ENCODE measurements around the gene GLTPD2. TPM values are rescaled to one million over a fixed set of nuclear protein-coding genes. Genes with fewer than 3 reads are reported as not detected.

Gene GLTPD2
- not detected for total RNA-seq

GRCh38 chr17:4788807-4789700, at the start of gene GLTPD2:
Gene GLTPD2, plus strand, starts transcription at chr17:4788964. Its CDS starts 48 bp downstream, at chr17:4789012.
- peaks cover 0 to 7% of the 10 kb centered on the region in 2 donors for H3K4me1 ChIP-seq
- peaks cover 0 to 7% of the 10 kb centered on the region in 2 donors for H3K27me3 ChIP-seq
- H3K9me3 ChIP-seq = no peaks in the 10 kb centered on the region
- intact Hi-C loops (cut with DNase I; ENCODE audit: low total_unique reads) = loop anchor here (5.0 kb wide), 1 partner anchor 103 kb away; no protein-coding TSS in a partner anchor
- peak within 1 kb of the TSS; percentile 91 to 97 for H3K27ac ChIP-seq
- TF ChIP-seq POLR2A (IDR thresholded peaks at IDR 0.05) = no peak
- TF ChIP-seq POLR2AphosphoS5 (IDR thresholded peaks at IDR 0.05) = no peak
- TF ChIP-seq CTCF (IDR thresholded peaks at IDR 0.05) = no peak
- peak within 1 kb of the TSS; percentile 63 to 92 (median 79) for H3K4me3 ChIP-seq
- no peak for DNase-seq (ENCODE audit: low spot score in 2 of 2)
- H3K36me3 ChIP-seq = no peaks in the 10 kb centered on the region

- TF ChIP-seq POLR2AphosphoS5 (IDR thresholded peaks at IDR 0.05) (peak in 2 of 3 donors; percentile 26 to 47), CTCF (IDR thresholded peaks at IDR 0.05) (no peak), POLR2A (IDR thresholded peaks at IDR 0.05) (no peak)
- Histone ChIP-seq H3K36me3 (no peaks in the 10 kb centered on the region), H3K27ac (peak within 1 kb of the TSS; percentile 88 to 89), H3K27me3 (no peaks in the 10 kb centered on the region), H3K9me3 (no peaks in the 10 kb centered on the region), H3K4me3 (peak within 1 kb of the TSS; percentile 87 to 91 (median 89)), H3K4me1 (no peaks in the 10 kb centered on the region)
- peak; percentile 59 to 63 for DNase-seq (ENCODE audit: low spot score in 2 of 2)
- intact Hi-C loops (cut with DNase I; ENCODE audit: low total_unique reads) = loop anchor here (10.0 kb wide), 1 partner anchor 145 kb away; no protein-coding TSS in a partner anchor
Observed at GRCh38 chr17:4739122-4740024, 49.4 kb upstream of the GLTPD2 start, which contains the start of the genes CXCL16 and ZMYND15. Gene CXCL16, minus strand, starts transcription at chr17:4739928. Its CDS starts 589 bp downstream, at chr17:4739339. Gene ZMYND15, plus strand, starts transcription at chr17:4739833. Its CDS starts 716 bp downstream, at chr17:4740549.

GRCh38 chr17:4740025-4740351, 48.8 kb upstream of the GLTPD2 start:
- Histone ChIP-seq H3K9me3 (no peaks in the 10 kb centered on the region), H3K4me3 (peak overlapping the region; percentile 87 to 91 (median 89)), H3K27ac (peak overlapping the region; percentile 88 to 89), H3K27me3 (no peaks in the 10 kb centered on the region), H3K36me3 (no peaks in the 10 kb centered on the region), H3K4me1 (no peaks in the 10 kb centered on the region)
- no peak for DNase-seq (ENCODE audit: low spot score in 2 of 2)
- intact Hi-C loops (cut with DNase I; ENCODE audit: low total_unique reads) = no loop called here
- TF ChIP-seq CTCF (IDR thresholded peaks at IDR 0.05) (no peak), POLR2AphosphoS5 (IDR thresholded peaks at IDR 0.05) (no peak), POLR2A (IDR thresholded peaks at IDR 0.05) (no peak)

GRCh38 chr17:4740584-4740983, 48.2 kb upstream of the GLTPD2 start:
- Histone ChIP-seq H3K27me3 (no peaks in the 10 kb centered on the region), H3K27ac (peak overlapping the region in 1 of 2 donors; percentile 89), H3K36me3 (no peaks in the 10 kb centered on the region), H3K9me3 (no peaks in the 10 kb centered on the region), H3K4me1 (no peaks in the 10 kb centered on the region), H3K4me3 (no peak overlapping the region)
- DNase-seq (ENCODE audit: low spot score in 2 of 2) = no peak
- intact Hi-C loops (cut with DNase I; ENCODE audit: low total_unique reads) = no loop called here
- TF ChIP-seq CTCF (IDR thresholded peaks at IDR 0.05) (no peak), POLR2A (IDR thresholded peaks at IDR 0.05) (no peak), POLR2AphosphoS5 (IDR thresholded peaks at IDR 0.05) (no peak)
